ENCODE results near the gene MOCS3.

Gene MOCS3

DNA sequence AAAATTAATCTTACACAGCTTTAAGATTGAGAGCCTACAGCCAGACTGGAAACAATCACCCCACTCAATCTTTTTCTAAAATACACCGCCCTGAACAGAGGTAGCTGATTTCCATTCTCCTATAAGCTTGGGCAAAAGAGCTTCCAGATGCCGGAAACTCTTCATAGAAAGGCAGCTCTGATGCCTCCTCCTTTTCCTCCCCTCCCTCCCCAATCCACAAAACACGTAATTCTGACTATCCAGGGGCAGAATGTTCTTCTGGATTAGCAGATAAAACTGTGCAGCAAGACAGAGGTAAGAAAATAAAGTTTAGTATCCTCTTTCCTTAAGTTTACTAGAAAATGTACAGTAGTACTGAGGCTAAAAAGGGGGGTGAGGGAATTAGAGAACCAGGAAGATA lies 43.2 kb upstream of the MOCS3 start:
- Histone ChIP-seq H3K27ac (peak overlapping the region in 1 of 2 donors; percentile 43), H3K4me1 (peaks cover 0 to 99% (median 50%) of the 10 kb centered on the region in 4 donors), H3K9me3 (no peaks in the 10 kb centered on the region), H3K36me3 (no peaks in the 10 kb centered on the region), H3K27me3 (no peaks in the 10 kb centered on the region), H3K4me3 (no peak overlapping the region)
- intact Hi-C loops (cut with DNase I; ENCODE audit: low total_unique reads), result no loop called here
- TF ChIP-seq, protein P1, sequence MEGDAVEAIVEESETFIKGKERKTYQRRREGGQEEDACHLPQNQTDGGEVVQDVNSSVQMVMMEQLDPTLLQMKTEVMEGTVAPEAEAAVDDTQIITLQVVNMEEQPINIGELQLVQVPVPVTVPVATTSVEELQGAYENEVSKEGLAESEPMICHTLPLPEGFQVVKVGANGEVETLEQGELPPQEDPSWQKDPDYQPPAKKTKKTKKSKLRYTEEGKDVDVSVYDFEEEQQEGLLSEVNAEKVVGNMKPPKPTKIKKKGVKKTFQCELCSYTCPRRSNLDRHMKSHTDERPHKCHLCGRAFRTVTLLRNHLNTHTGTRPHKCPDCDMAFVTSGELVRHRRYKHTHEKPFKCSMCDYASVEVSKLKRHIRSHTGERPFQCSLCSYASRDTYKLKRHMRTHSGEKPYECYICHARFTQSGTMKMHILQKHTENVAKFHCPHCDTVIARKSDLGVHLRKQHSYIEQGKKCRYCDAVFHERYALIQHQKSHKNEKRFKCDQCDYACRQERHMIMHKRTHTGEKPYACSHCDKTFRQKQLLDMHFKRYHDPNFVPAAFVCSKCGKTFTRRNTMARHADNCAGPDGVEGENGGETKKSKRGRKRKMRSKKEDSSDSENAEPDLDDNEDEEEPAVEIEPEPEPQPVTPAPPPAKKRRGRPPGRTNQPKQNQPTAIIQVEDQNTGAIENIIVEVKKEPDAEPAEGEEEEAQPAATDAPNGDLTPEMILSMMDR (IDR thresholded peaks at IDR 0.05), result no peak
- no peak for DNase-seq

DNA sequence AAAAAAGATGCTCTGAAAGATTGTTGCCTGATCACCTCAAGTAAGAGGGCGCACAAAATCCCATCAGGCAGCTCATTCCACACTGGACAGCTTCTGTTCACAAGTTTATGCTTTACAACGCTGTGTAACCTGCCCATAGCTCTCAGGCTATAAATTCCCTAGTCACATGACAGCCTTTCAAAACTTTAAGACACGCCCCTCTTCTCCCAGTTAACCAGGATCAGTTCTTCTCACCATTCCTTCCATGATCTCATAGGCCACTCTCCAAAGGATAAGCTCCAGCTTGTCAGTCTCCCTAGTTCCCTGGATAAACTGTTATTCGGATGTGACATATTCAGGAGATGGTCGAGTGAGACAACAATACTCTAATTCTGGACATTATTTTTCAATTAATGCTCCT lies 42.4 kb upstream of the MOCS3 start:
- TF ChIP-seq, protein P1 (IDR thresholded peaks at IDR 0.05), result no peak
- no peaks in the 10 kb centered on the region for H3K27me3 ChIP-seq
- H3K9me3 ChIP-seq, result no peaks in the 10 kb centered on the region
- H3K36me3 ChIP-seq, result no peaks in the 10 kb centered on the region
- peak overlapping the region; percentile 43 to 44 for H3K27ac ChIP-seq
- DNase-seq, result no peak
- H3K4me1 ChIP-seq, result peaks cover 0 to 99% (median 50%) of the 10 kb centered on the region in 4 donors
- intact Hi-C loops (cut with DNase I; ENCODE audit: low total_unique reads), result no loop called here
- H3K4me3 ChIP-seq, result no peak overlapping the region

GRCh38 chr20:50916934-50917333 lies 41.7 kb upstream of the MOCS3 start:
- Histone ChIP-seq H3K27ac (peak overlapping the region; percentile 43 to 44), H3K36me3 (no peaks in the 10 kb centered on the region), H3K9me3 (no peaks in the 10 kb centered on the region), H3K27me3 (no peaks in the 10 kb centered on the region), H3K4me3 (no peak overlapping the region), H3K4me1 (peaks cover 0 to 99% (median 56%) of the 10 kb centered on the region in 4 donors)
- intact Hi-C loops (cut with DNase I; ENCODE audit: low total_unique reads), result no loop called here
- TF ChIP-seq, protein P1 (IDR thresholded peaks at IDR 0.05), result no peak
- no peak for DNase-seq

- intact Hi-C loops (cut with DNase I; ENCODE audit: low total_unique reads), result no loop called here
- Histone ChIP-seq H3K27ac (peak overlapping the region in 1 of 2 donors; percentile 8), H3K4me1 (peaks cover 0 to 100% (median 62%) of the 10 kb centered on the region in 4 donors)
These were observed 40.2 kb upstream of the MOCS3 start for GRCh38 chr20:50918403-50918802.

DNA sequence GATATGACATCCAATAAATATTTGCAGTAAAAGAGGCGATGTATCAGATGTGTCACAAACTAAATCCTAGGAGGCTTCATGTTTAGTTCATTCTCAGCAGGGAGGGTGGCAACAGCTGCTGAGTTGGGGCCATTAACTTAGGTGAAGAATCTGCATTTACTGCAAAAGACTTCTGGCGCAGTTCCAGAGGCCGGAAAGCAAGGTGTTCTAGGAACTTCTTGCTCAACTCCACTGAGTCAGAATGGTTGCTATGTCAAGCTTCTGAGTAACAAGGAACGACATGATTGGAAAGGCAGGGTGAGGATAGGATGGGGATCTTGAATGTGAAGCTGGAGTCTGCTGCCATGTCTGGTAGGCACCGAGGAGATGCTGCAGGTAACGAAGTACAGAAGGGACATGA lies 39.1 kb upstream of the MOCS3 start:
- no peaks in the 10 kb centered on the region for H3K27me3 ChIP-seq
- peaks cover 0 to 4% (median 0%) of the 10 kb centered on the region in 3 donors for H3K36me3 ChIP-seq
- peak in 1 of 2 donors; percentile 36 for DNase-seq
- no peak overlapping the region for H3K4me3 ChIP-seq
- TF ChIP-seq, protein P1 (IDR thresholded peaks at IDR 0.05), result no peak
- no peaks in the 10 kb centered on the region for H3K9me3 ChIP-seq
- peak overlapping the region in 1 of 2 donors; percentile 23 for H3K27ac ChIP-seq
- peaks cover 0 to 100% (median 57%) of the 10 kb centered on the region in 4 donors for H3K4me1 ChIP-seq
- intact Hi-C loops (cut with DNase I; ENCODE audit: low total_unique reads), result no loop called here

More at GRCh38 chr20:50918403-50918802, 40.2 kb upstream of the MOCS3 start:
- no peak overlapping the region for H3K4me3 ChIP-seq
- no peaks in the 10 kb centered on the region for H3K9me3 ChIP-seq
- DNase-seq, result no peak
- TF ChIP-seq, protein P1 (IDR thresholded peaks at IDR 0.05), result no peak
- H3K36me3 ChIP-seq, result no peaks in the 10 kb centered on the region
- H3K27me3 ChIP-seq, result no peaks in the 10 kb centered on the region

DNA sequence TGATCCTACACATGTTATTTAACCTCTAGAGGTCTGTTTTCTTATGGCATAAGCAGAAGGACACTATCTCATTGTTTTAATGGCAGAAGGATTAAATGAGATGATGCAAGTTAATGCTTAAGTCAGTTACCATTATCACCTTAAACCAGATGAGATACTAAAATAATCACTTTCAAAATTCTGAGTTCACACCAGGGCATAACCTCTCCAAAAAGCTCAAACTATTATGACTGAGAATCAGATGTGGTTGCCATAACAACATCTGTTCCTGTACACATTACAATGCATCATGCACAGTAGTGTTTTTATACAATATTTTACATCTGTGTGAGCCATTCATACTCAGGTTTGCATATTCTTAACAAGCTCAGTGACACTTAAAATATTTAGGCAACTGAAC lies 37.6 kb upstream of the MOCS3 start:
- Histone ChIP-seq H3K4me1 (peaks cover 0 to 100% (median 54%) of the 10 kb centered on the region in 4 donors), H3K27me3 (no peaks in the 10 kb centered on the region), H3K36me3 (peaks cover 0 to 8% (median 0%) of the 10 kb centered on the region in 3 donors), H3K27ac (no peak overlapping the region), H3K9me3 (no peaks in the 10 kb centered on the region), H3K4me3 (no peak overlapping the region)
- TF ChIP-seq, protein P1 (IDR thresholded peaks at IDR 0.05), result no peak
- DNase-seq, result no peak
- intact Hi-C loops (cut with DNase I; ENCODE audit: low total_unique reads), result no loop called here
